Activated naive CD8-positive, alpha-beta T cell treated with anti-CD3 and anti-CD28 coated beads, Interleukin-2, amount 50 U/mL, for 24 hours (primary cell): Measurements from ENCODE around the gene PCDHGB4.
"Not testable (repeated sequence)": the region's sequence is repeated elsewhere in the genome, so short reads cannot be mapped to it uniquely, and the experiment has no call there.

Source experiments
- ATAC-seq: fragments of 150-1000 bp; cut with Tn5 transposase; one replicate; pipeline ENCODE4 v1.10.0; 2021
- DNase-seq: peaks from one replicate; pipeline ENCODE4 v3.0.0; 2021
- H3K27ac Mint-ChIP-seq: one replicate; pipeline ENCODE4 v1.8.0; 2021; ENCODE audit warnings: mild to moderate bottlenecking, mixed read lengths
- H3K27me3 Mint-ChIP-seq: one replicate; pipeline ENCODE4 v1.8.0; 2021; ENCODE audit warnings: mixed read lengths
- H3K36me3 Mint-ChIP-seq: one replicate; pipeline ENCODE4 v1.8.0; 2021; ENCODE audit warnings: low read depth, mixed read lengths
- H3K4me1 Mint-ChIP-seq: one replicate; pipeline ENCODE4 v1.8.0; 2021; ENCODE audit warnings: mixed read lengths
- H3K4me3 Mint-ChIP-seq: one replicate; pipeline ENCODE4 v1.8.0; 2021; ENCODE audit warnings: mild to moderate bottlenecking, moderate library complexity, mixed read lengths
- H3K9me3 Mint-ChIP-seq: one replicate; pipeline ENCODE4 v1.8.0; 2021; ENCODE audit warnings: mixed read lengths

Gene PCDHGB4

GRCh38 chr5:141421489-141421855 is 34.0 kb downstream of the PCDHGB4 start:
- peaks cover 37% of the 10 kb centered on the region for H3K36me3 Mint-ChIP-seq
- H3K4me3 Mint-ChIP-seq: peak overlapping the region; percentile 77
- ATAC-seq: no peak
- peaks cover 13% of the 10 kb centered on the region for H3K4me1 Mint-ChIP-seq
- no peak for DNase-seq
- no peak overlapping the region for H3K27ac Mint-ChIP-seq
- peaks cover 76% of the 10 kb centered on the region for H3K27me3 Mint-ChIP-seq
- H3K9me3 Mint-ChIP-seq: peaks cover 41% of the 10 kb centered on the region

DNA sequence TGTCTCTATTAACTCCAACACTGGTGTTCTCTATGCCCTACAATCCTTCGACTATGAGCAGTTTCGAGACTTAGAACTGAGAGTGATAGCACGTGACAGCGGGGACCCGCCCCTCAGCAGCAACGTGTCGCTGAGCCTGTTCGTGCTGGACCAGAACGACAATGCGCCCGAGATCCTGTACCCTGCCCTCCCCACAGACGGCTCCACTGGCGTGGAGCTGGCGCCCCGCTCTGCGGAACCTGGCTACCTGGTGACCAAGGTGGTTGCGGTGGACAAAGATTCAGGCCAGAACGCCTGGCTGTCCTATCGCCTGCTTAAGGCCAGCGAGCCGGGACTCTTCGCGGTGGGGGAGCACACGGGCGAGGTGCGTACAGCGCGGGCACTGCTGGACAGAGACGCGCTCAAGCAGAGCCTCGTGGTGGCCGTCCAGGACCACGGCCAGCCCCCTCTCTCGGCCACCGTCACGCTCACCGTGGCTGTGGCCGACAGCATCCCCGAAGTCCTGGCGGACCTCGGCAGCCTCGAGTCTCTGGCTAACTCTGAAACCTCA is 35.3 kb downstream of the PCDHGB4 start:
- Mint-ChIP-seq H3K4me1 (peaks cover 10% of the 10 kb centered on the region), H3K36me3 (peaks cover 39% of the 10 kb centered on the region), H3K27me3 (peaks cover 82% of the 10 kb centered on the region), H3K4me3 (no peak overlapping the region), H3K27ac (no peak overlapping the region), H3K9me3 (peaks cover 40% of the 10 kb centered on the region)
- ATAC-seq (no peak), DNase-seq (no peak)

GRCh38 chr5:141427783-141428426 is 40.4 kb downstream of the PCDHGB4 start:
- ATAC-seq (no peak), DNase-seq (no peak)
- H3K27ac Mint-ChIP-seq: no peak overlapping the region
- no peak overlapping the region for H3K4me3 Mint-ChIP-seq
- H3K9me3 Mint-ChIP-seq: peaks cover 27% of the 10 kb centered on the region
- peaks cover 70% of the 10 kb centered on the region for H3K27me3 Mint-ChIP-seq
- H3K36me3 Mint-ChIP-seq: peaks cover 33% of the 10 kb centered on the region
- H3K4me1 Mint-ChIP-seq: peaks cover 12% of the 10 kb centered on the region

DNA sequence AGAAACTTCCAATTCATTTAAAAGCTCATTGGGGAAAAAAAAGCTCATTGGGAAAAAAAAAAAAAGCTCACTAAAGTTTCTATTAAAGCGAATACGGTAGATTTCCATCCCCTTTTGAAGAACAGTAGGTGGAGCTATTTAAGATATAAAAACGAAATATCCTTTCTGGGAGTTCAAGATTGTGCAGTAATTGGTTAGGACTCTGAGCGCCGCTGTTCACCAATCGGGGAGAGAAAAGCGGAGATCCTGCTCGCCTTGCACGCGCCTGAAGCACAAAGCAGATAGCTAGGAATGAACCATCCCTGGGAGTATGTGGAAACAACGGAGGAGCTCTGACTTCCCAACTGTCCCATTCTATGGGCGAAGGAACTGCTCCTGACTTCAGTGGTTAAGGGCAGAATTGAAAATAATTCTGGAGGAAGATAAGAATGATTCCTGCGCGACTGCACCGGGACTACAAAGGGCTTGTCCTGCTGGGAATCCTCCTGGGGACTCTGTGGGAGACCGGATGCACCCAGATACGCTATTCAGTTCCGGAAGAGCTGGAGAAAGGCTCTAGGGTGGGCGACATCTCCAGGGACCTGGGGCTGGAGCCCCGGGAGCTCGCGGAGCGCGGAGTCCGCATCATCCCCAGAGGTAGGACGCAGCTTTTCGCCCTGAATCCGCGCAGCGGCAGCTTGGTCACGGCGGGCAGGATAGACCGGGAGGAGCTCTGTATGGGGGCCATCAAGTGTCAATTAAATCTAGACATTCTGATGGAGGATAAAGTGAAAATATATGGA is 43.0 kb downstream of the PCDHGB4 start, which contains the start of gene PCDHGA12:
PCDHGA12 (plus strand) TSS at position 176 of the 782 bp plus-strand sequence; CDS start at position 429, 253 bp downstream.
- Mint-ChIP-seq H3K27ac (no peak within 1 kb of the TSS), H3K9me3 (peaks cover 29% of the 10 kb centered on the region), H3K36me3 (peaks cover 31% of the 10 kb centered on the region), H3K27me3 (peaks cover 71% of the 10 kb centered on the region), H3K4me1 (peaks cover 13% of the 10 kb centered on the region), H3K4me3 (peak within 1 kb of the TSS; percentile 59)
- DNase-seq (no peak), ATAC-seq (no peak)

- Mint-ChIP-seq H3K27ac (no peak overlapping the region), H3K36me3 (peaks cover 31% of the 10 kb centered on the region), H3K9me3 (peaks cover 29% of the 10 kb centered on the region), H3K4me1 (peaks cover 13% of the 10 kb centered on the region), H3K4me3 (peak overlapping the region; percentile 59), H3K27me3 (peaks cover 68% of the 10 kb centered on the region)
- no peak for DNase-seq
- ATAC-seq: no peak
Measured at GRCh38 chr5:141431286-141431685, 43.8 kb downstream of the PCDHGB4 start.

DNA sequence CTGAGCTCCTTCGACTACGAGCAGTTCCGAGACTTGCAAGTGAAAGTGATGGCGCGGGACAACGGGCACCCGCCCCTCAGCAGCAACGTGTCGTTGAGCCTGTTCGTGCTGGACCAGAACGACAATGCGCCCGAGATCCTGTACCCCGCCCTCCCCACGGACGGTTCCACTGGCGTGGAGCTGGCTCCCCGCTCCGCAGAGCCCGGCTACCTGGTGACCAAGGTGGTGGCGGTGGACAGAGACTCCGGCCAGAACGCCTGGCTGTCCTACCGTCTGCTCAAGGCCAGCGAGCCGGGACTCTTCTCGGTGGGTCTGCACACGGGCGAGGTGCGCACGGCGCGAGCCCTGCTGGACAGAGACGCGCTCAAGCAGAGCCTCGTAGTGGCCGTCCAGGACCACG is 44.8 kb downstream of the PCDHGB4 start:
- DNase-seq, H3K4me3 Mint-ChIP-seq, H3K27ac Mint-ChIP-seq, ATAC-seq: not testable (repeated sequence)
- peaks cover 66% of the 10 kb centered on the region for H3K27me3 Mint-ChIP-seq
- peaks cover 28% of the 10 kb centered on the region for H3K36me3 Mint-ChIP-seq
- H3K9me3 Mint-ChIP-seq: peaks cover 29% of the 10 kb centered on the region
- peaks cover 13% of the 10 kb centered on the region for H3K4me1 Mint-ChIP-seq

DNA sequence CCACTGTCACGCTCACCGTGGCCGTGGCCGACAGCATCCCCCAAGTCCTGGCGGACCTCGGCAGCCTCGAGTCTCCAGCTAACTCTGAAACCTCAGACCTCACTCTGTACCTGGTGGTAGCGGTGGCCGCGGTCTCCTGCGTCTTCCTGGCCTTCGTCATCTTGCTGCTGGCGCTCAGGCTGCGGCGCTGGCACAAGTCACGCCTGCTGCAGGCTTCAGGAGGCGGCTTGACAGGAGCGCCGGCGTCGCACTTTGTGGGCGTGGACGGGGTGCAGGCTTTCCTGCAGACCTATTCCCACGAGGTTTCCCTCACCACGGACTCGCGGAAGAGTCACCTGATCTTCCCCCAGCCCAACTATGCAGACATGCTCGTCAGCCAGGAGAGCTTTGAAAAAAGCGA is 45.2 kb downstream of the PCDHGB4 start:
- ATAC-seq, H3K27ac Mint-ChIP-seq, DNase-seq, H3K4me3 Mint-ChIP-seq: not testable (repeated sequence)
- peaks cover 29% of the 10 kb centered on the region for H3K9me3 Mint-ChIP-seq
- H3K36me3 Mint-ChIP-seq: peaks cover 28% of the 10 kb centered on the region
- H3K27me3 Mint-ChIP-seq: peaks cover 63% of the 10 kb centered on the region
- peaks cover 13% of the 10 kb centered on the region for H3K4me1 Mint-ChIP-seq

- H3K27ac Mint-ChIP-seq: no peak overlapping the region
- no peak for DNase-seq
- no peak for ATAC-seq
- H3K4me3 Mint-ChIP-seq: no peak overlapping the region
- H3K27me3 Mint-ChIP-seq: peaks cover 57% of the 10 kb centered on the region
- H3K9me3 Mint-ChIP-seq: peaks cover 24% of the 10 kb centered on the region
- peaks cover 13% of the 10 kb centered on the region for H3K4me1 Mint-ChIP-seq
- H3K36me3 Mint-ChIP-seq: peaks cover 23% of the 10 kb centered on the region
Measured at GRCh38 chr5:141434006-141434405, 46.5 kb downstream of the PCDHGB4 start.

GRCh38 chr5:141437221-141437620 is 49.7 kb downstream of the PCDHGB4 start:
- peaks cover 38% of the 10 kb centered on the region for H3K27me3 Mint-ChIP-seq
- peaks cover 15% of the 10 kb centered on the region for H3K9me3 Mint-ChIP-seq
- no peak for ATAC-seq

GRCh38 chr5:141439411-141440141 is 52.1 kb downstream of the PCDHGB4 start:
- H3K4me1 Mint-ChIP-seq: no peaks in the 10 kb centered on the region
- ATAC-seq (no peak), DNase-seq (no peak)
- H3K4me3 Mint-ChIP-seq: no peak overlapping the region
- peaks cover 4% of the 10 kb centered on the region for H3K9me3 Mint-ChIP-seq
- H3K27me3 Mint-ChIP-seq: peaks cover 23% of the 10 kb centered on the region
- no peak overlapping the region for H3K27ac Mint-ChIP-seq
- H3K36me3 Mint-ChIP-seq: no peaks in the 10 kb centered on the region

More at GRCh38 chr5:141437221-141437620, 49.7 kb downstream of the PCDHGB4 start:
- no peak overlapping the region for H3K4me3 Mint-ChIP-seq
- no peak overlapping the region for H3K27ac Mint-ChIP-seq
- peaks cover 2% of the 10 kb centered on the region for H3K36me3 Mint-ChIP-seq
- DNase-seq: no peak
- H3K4me1 Mint-ChIP-seq: peaks cover 1% of the 10 kb centered on the region
